Endothelial cell of hepatic sinusoid (primary cell): ENCODE results near the gene ADARB2.
"Not testable (repeated sequence)": the region's sequence is repeated elsewhere in the genome, so short reads cannot be mapped to it uniquely, and the experiment has no call there.

Source experiments
- in situ Hi-C: cut with HindIII; loops from 2 replicates; pipeline ENCODE4 v1.10.0; 2017; ENCODE audit warnings: low sequenced_read_pairs

Gene ADARB2

GRCh38 chr10:1552881-1553670 lies 184.2 kb downstream of the ADARB2 start:
- in situ Hi-C loops = no loop called here

GRCh38 chr10:1552406-1552805 lies 184.9 kb downstream of the ADARB2 start:
- in situ Hi-C loops = no loop called here

GRCh38 chr10:1551636-1552338 lies 185.5 kb downstream of the ADARB2 start:
- in situ Hi-C loops = no loop called here

- in situ Hi-C loops = no loop called here
These were observed 186.7 kb downstream of the ADARB2 start for GRCh38 chr10:1550616-1551015.

GRCh38 chr10:1550291-1550595 lies 187.1 kb downstream of the ADARB2 start:
- in situ Hi-C loops = no loop called here

GRCh38 chr10:1549591-1550290 lies 187.6 kb downstream of the ADARB2 start:
- in situ Hi-C loops = no loop called here

- in situ Hi-C loops = no loop called here
These were observed 188.7 kb downstream of the ADARB2 start for GRCh38 chr10:1548596-1548995.

GRCh38 chr10:1548146-1548545 lies 189.2 kb downstream of the ADARB2 start:
- in situ Hi-C loops = no loop called here

GRCh38 chr10:1546431-1547110 lies 190.8 kb downstream of the ADARB2 start:
- in situ Hi-C loops = no loop called here

- in situ Hi-C loops = no loop called here
These were observed 191.8 kb downstream of the ADARB2 start for GRCh38 chr10:1545524-1545923.

- in situ Hi-C loops = no loop called here
These were observed 192.4 kb downstream of the ADARB2 start for GRCh38 chr10:1544929-1545328.

GRCh38 chr10:1544209-1544673 lies 193.1 kb downstream of the ADARB2 start:
- in situ Hi-C loops = no loop called here

GRCh38 chr10:1543596-1543995 lies 193.7 kb downstream of the ADARB2 start:
- in situ Hi-C loops = no loop called here

GRCh38 chr10:1542941-1543340 lies 194.4 kb downstream of the ADARB2 start:
- in situ Hi-C loops = no loop called here

GRCh38 chr10:1540144-1540543 lies 197.2 kb downstream of the ADARB2 start:
- in situ Hi-C loops = no loop called here

GRCh38 chr10:1539216-1539615 lies 198.1 kb downstream of the ADARB2 start:
- in situ Hi-C loops = no loop called here

GRCh38 chr10:1538531-1539061 lies 198.7 kb downstream of the ADARB2 start:
- in situ Hi-C loops = no loop called here

- in situ Hi-C loops = no loop called here
These were observed 199.2 kb downstream of the ADARB2 start for GRCh38 chr10:1538121-1538520.

GRCh38 chr10:1537449-1537848 lies 199.9 kb downstream of the ADARB2 start:
- in situ Hi-C loops = not testable (repeated sequence)

- in situ Hi-C loops = no loop called here
These were observed 201.0 kb downstream of the ADARB2 start for GRCh38 chr10:1536341-1536740.
